Muscle of leg (tissue), 11 donors: ENCODE results near the gene KCNQ1. TPM values are rescaled to one million over a fixed set of nuclear protein-coding genes. Genes with fewer than 3 reads are reported as not detected.

Experiments used
- DNase-seq: peaks from one replicate; pipeline ENCODE4 v3.0.0; 2013
- H3K27ac ChIP-seq: one replicate; pipeline ENCODE4 v1.5.1; 2013; ENCODE audit warnings: mild to moderate bottlenecking, low read length, control low read depth
- H3K27me3 ChIP-seq: one replicate; pipeline ENCODE4 v1.6.1; 2013; ENCODE audit warnings: low read length; ENCODE audit not compliant: control insufficient read depth, insufficient read depth
- H3K36me3 ChIP-seq: one replicate; pipeline ENCODE4 v1.6.1; 2013; ENCODE audit warnings: low read length; ENCODE audit not compliant: control insufficient read depth, insufficient read depth
- H3K4me1 ChIP-seq: one replicate; pipeline ENCODE4 v1.6.1; 2013; ENCODE audit warnings: low read length; ENCODE audit not compliant: control insufficient read depth, insufficient read depth
- H3K4me3 ChIP-seq: one replicate; pipeline ENCODE4 v1.5.1; 2013; ENCODE audit warnings: low read length, control low read depth
- H3K9me3 ChIP-seq: replicated peaks from 2 replicates; pipeline ENCODE4 v1.6.1; 2013; ENCODE audit warnings: low read depth, low read length; ENCODE audit not compliant: control insufficient read depth
- WGBS: methylation state at CpG from one replicate; pipeline ENCODE4 v1.1.5; 2013; ENCODE audit warnings: missing lambda C conversion rate; ENCODE audit not compliant: insufficient coverage; 5-methylcytosine and 5-hydroxymethylcytosine counted together
- polyA plus RNA-seq, 8 donors: library from polyadenylated mRNA; unstranded; fragments of 120-200 nt; gene quantifications; one replicate each; pipeline versions ENCODE4 v1.2.1 to v1.2.3, GENCODE V29; 2013; ENCODE audit warnings: inconsistent platforms in 1 of 8, low replicate concordance in 1 of 8; ENCODE audit not compliant: insufficient read length in 8 of 8, insufficient read depth in 1 of 8
- total RNA-seq: library from RNA; stranded (reverse); fragments of 120-200 nt; gene quantifications from one replicate; pipeline ENCODE4 v1.2.4, GENCODE V29; 2013

KCNQ1 gene
- total and polyA plus RNA-seq, 9 donors: 0.84 to 4.1 (median 2.6) TPM

GRCh38 chr11:2580571-2581001 is 135.8 kb downstream of the KCNQ1 start:
- H3K36me3 ChIP-seq: no peaks in the 10 kb centered on the region
- H3K9me3 ChIP-seq: no peaks in the 10 kb centered on the region
- H3K4me1 ChIP-seq: peaks cover 56% of the 10 kb centered on the region
- H3K27me3 ChIP-seq: peaks cover 6% of the 10 kb centered on the region
- 70% methylated on average over 12 of the region's 13 CpGs for WGBS
- no peak overlapping the region for H3K27ac ChIP-seq
- H3K4me3 ChIP-seq: no peak overlapping the region
- DNase-seq: no peak

GRCh38 chr11:2581151-2581930 is 136.5 kb downstream of the KCNQ1 start:
- Histone ChIP-seq H3K27ac (no peak overlapping the region), H3K4me1 (peaks cover 48% of the 10 kb centered on the region), H3K4me3 (no peak overlapping the region), H3K9me3 (no peaks in the 10 kb centered on the region), H3K36me3 (no peaks in the 10 kb centered on the region), H3K27me3 (peaks cover 2% of the 10 kb centered on the region)
- no peak for DNase-seq
- 92% methylated on average over 22 of the region's 22 CpGs for WGBS

GRCh38 chr11:2581931-2582350 is 137.1 kb downstream of the KCNQ1 start:
- DNase-seq: no peak
- Histone ChIP-seq H3K36me3 (no peaks in the 10 kb centered on the region), H3K4me1 (peaks cover 42% of the 10 kb centered on the region), H3K9me3 (no peaks in the 10 kb centered on the region), H3K27ac (no peak overlapping the region), H3K4me3 (no peak overlapping the region), H3K27me3 (peaks cover 2% of the 10 kb centered on the region)
- WGBS: 88% methylated on average over 23 of the region's 23 CpGs

- no peak for DNase-seq
- Histone ChIP-seq H3K27ac (peak overlapping the region; percentile 47), H3K9me3 (no peaks in the 10 kb centered on the region), H3K4me3 (no peak overlapping the region), H3K27me3 (peaks cover 2% of the 10 kb centered on the region), H3K4me1 (peaks cover 37% of the 10 kb centered on the region), H3K36me3 (no peaks in the 10 kb centered on the region)
- WGBS: 51% methylated on average over 12 of the region's 12 CpGs
Observed at GRCh38 chr11:2582351-2582945, 137.6 kb downstream of the KCNQ1 start.

GRCh38 chr11:2582946-2583604 is 138.3 kb downstream of the KCNQ1 start:
- WGBS: 78% methylated on average over 29 of the region's 33 CpGs
- DNase-seq: no peak
- peaks cover 2% of the 10 kb centered on the region for H3K27me3 ChIP-seq
- H3K4me1 ChIP-seq: peaks cover 31% of the 10 kb centered on the region
- H3K27ac ChIP-seq: peak overlapping the region; percentile 47
- H3K4me3 ChIP-seq: no peak overlapping the region
- H3K9me3 ChIP-seq: no peaks in the 10 kb centered on the region
- H3K36me3 ChIP-seq: no peaks in the 10 kb centered on the region

- no peak overlapping the region for H3K27ac ChIP-seq
- H3K36me3 ChIP-seq: no peaks in the 10 kb centered on the region
- WGBS: 87% methylated on average over 4 of the region's 6 CpGs
- H3K4me1 ChIP-seq: peaks cover 29% of the 10 kb centered on the region
- H3K9me3 ChIP-seq: no peaks in the 10 kb centered on the region
- no peak for DNase-seq
- peaks cover 2% of the 10 kb centered on the region for H3K27me3 ChIP-seq
- no peak overlapping the region for H3K4me3 ChIP-seq
Observed at GRCh38 chr11:2583605-2583958, 138.8 kb downstream of the KCNQ1 start.

- H3K27me3 ChIP-seq: peaks cover 2% of the 10 kb centered on the region
Observed at GRCh38 chr11:2584434-2584811, 139.6 kb downstream of the KCNQ1 start.

GRCh38 chr11:2584812-2585565 is 140.2 kb downstream of the KCNQ1 start:
- Histone ChIP-seq H3K27ac (no peak overlapping the region), H3K9me3 (no peaks in the 10 kb centered on the region), H3K27me3 (peaks cover 2% of the 10 kb centered on the region), H3K4me1 (peaks cover 20% of the 10 kb centered on the region), H3K36me3 (no peaks in the 10 kb centered on the region), H3K4me3 (no peak overlapping the region)
- DNase-seq: no peak
- WGBS: 88% methylated on average over 17 of the region's 18 CpGs

More at GRCh38 chr11:2584434-2584811, 139.6 kb downstream of the KCNQ1 start:
- no peak overlapping the region for H3K27ac ChIP-seq
- H3K4me3 ChIP-seq: no peak overlapping the region
- no peaks in the 10 kb centered on the region for H3K9me3 ChIP-seq
- DNase-seq: no peak
- H3K4me1 ChIP-seq: peaks cover 24% of the 10 kb centered on the region
- WGBS: 60% methylated on average over 4 of the region's 4 CpGs
- no peaks in the 10 kb centered on the region for H3K36me3 ChIP-seq

GRCh38 chr11:2585566-2586086 is 140.8 kb downstream of the KCNQ1 start:
- no peak for DNase-seq
- H3K27ac ChIP-seq: no peak overlapping the region
- H3K9me3 ChIP-seq: no peaks in the 10 kb centered on the region
- WGBS: 82% methylated on average over 4 of the region's 6 CpGs
- peaks cover 16% of the 10 kb centered on the region for H3K4me1 ChIP-seq
- no peak overlapping the region for H3K4me3 ChIP-seq
- peaks cover 2% of the 10 kb centered on the region for H3K27me3 ChIP-seq
- no peaks in the 10 kb centered on the region for H3K36me3 ChIP-seq
